Tibial nerve (tissue), 4 donors: ENCODE measurements around the gene ELMO1.

ENCODE experiments used
- CTCF ChIP-seq, 5 experiments: fragments of 200-600 bp in 3 of 5; fragments of 450-650 bp in 2 of 5; sonication (generic) in 3 of 5; IDR thresholded peaks; one replicate each; pipeline ENCODE4 v1.5.1; 2016 to 2019; ENCODE audit warnings: antibody characterized with exemption in 5 of 5, mild to moderate bottlenecking in 3 of 5, moderate library complexity in 2 of 5
- EP300 ChIP-seq, 2 donors: sonication (generic); formaldehyde crosslinking; IDR thresholded peaks; one replicate each; pipeline ENCODE4 v1.6.1; 2017; ENCODE audit warnings: antibody characterized with exemption in 2 of 2, mild to moderate bottlenecking in 1 of 2
- POLR2A ChIP-seq, 2 donors: fragments of 450-650 bp; IDR thresholded peaks; one replicate each; pipeline ENCODE4 v1.6.1; 2017; ENCODE audit warnings: antibody characterized with exemption in 2 of 2, mild to moderate bottlenecking in 2 of 2, moderate library complexity in 2 of 2

GRCh38 chr7:37495574-37496184 lies 47.0 kb upstream of the ELMO1 start:
- peak; percentile 39 to 76 (median 58) for TF ChIP-seq CTCF (IDR thresholded peaks at IDR 0.05)
- TF ChIP-seq POLR2A (IDR thresholded peaks at IDR 0.05): no peak
- no peak for TF ChIP-seq EP300 (IDR thresholded peaks at IDR 0.05)
